D721Med (cell line): ENCODE measurements around the gene KLKB1.

Experiments used
- DNase-seq: peaks from one replicate; pipeline ENCODE4 v3.0.0; 2011; ENCODE audit warnings: low spot score; ENCODE audit not compliant: insufficient read length
- FAIRE-seq: peaks from 2 replicates; lab custom pipeline; 2011; peaks lifted over from hg19 to GRCh38; lab: Jason Lieb, UNC
- CTCF ChIP-seq: IDR thresholded peaks from 2 replicates; pipeline ENCODE4 v1.5.1; 2012; ENCODE audit warnings: mild to moderate bottlenecking, control low read depth; ENCODE audit not compliant: insufficient read depth; ENCODE audit errors: missing control alignments

The KLKB1 gene

GRCh38 chr4:186193851-186194250 is 33.5 kb upstream of the KLKB1 start:
- DNase-seq, result no peak
- TF ChIP-seq CTCF, result no peak
- no peak for FAIRE-seq

GRCh38 chr4:186196063-186196462 is 31.2 kb upstream of the KLKB1 start:
- no peak for DNase-seq
- FAIRE-seq, result no peak
- no peak for TF ChIP-seq CTCF

GRCh38 chr4:186200516-186200915 is 26.8 kb upstream of the KLKB1 start:
- no peak for DNase-seq
- no peak for FAIRE-seq
- TF ChIP-seq CTCF, result no peak

- DNase-seq (no peak), FAIRE-seq (no peak)
- no peak for TF ChIP-seq CTCF
These were observed 26.3 kb upstream of the KLKB1 start for GRCh38 chr4:186201010-186201409.

- no peak for TF ChIP-seq CTCF
- no peak for DNase-seq
- no peak for FAIRE-seq
These were observed 25.6 kb upstream of the KLKB1 start for GRCh38 chr4:186201535-186202230.

- no peak for FAIRE-seq
- TF ChIP-seq CTCF, result no peak
- no peak for DNase-seq
These were observed 24.7 kb upstream of the KLKB1 start for GRCh38 chr4:186202490-186203140.

GRCh38 chr4:186203406-186203805 is 23.9 kb upstream of the KLKB1 start:
- FAIRE-seq (no peak), DNase-seq (no peak)
- no peak for TF ChIP-seq CTCF
